ENCODE measurements around the gene ZBTB49.

DNA sequence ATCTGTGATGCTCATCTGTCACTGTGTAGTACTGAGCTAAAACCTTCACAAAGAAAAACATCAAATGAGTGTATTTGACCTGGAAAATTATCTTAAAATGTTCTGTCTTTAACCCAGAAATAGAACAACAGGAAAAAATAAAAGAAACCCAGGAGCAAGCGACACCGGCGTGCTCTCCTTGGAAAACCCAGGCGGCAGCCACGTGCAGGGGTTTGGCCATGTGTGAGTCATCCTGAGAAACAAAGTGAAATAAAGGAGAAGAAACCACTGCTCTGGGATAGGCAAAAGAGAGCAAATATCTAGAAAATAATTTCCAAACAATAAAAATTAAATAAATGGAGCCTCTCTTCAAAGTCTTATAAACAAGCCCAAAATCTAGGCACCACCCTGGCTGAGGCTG lies 22.1 kb upstream of the ZBTB49 start:
- TF ChIP-seq, protein P1, sequence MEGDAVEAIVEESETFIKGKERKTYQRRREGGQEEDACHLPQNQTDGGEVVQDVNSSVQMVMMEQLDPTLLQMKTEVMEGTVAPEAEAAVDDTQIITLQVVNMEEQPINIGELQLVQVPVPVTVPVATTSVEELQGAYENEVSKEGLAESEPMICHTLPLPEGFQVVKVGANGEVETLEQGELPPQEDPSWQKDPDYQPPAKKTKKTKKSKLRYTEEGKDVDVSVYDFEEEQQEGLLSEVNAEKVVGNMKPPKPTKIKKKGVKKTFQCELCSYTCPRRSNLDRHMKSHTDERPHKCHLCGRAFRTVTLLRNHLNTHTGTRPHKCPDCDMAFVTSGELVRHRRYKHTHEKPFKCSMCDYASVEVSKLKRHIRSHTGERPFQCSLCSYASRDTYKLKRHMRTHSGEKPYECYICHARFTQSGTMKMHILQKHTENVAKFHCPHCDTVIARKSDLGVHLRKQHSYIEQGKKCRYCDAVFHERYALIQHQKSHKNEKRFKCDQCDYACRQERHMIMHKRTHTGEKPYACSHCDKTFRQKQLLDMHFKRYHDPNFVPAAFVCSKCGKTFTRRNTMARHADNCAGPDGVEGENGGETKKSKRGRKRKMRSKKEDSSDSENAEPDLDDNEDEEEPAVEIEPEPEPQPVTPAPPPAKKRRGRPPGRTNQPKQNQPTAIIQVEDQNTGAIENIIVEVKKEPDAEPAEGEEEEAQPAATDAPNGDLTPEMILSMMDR (conservative IDR thresholded peaks at IDR 0.05; ENCODE audit: low read length) = no peak
- no peak for TF ChIP-seq EZH2phosphoT487 (IDR thresholded peaks at IDR 0.05; ENCODE audit: borderline replicate concordance)
